Kidney epithelial cell (primary cell): ENCODE results near the gene NRG2. TPM values are rescaled to one million over a fixed set of nuclear protein-coding genes. Genes with fewer than 3 reads are reported as not detected.

ENCODE experiments used
- DNase-seq: peaks from one replicate; pipeline ENCODE4 v3.0.0-alpha.2; 2010; ENCODE audit warnings: low read depth
- H3K27me3 ChIP-seq: 2 replicates; pipeline ENCODE4 v1.6.0; 2011; ENCODE audit warnings: low read length; ENCODE audit not compliant: control insufficient read depth, insufficient read depth
- H3K36me3 ChIP-seq: 2 replicates; pipeline ENCODE4 v1.5.1; 2011; ENCODE audit warnings: low read length; ENCODE audit not compliant: control insufficient read depth, insufficient read depth
- H3K4me3 ChIP-seq: 2 replicates; pipeline ENCODE4 v1.5.1; 2011; ENCODE audit warnings: low read depth, mild to moderate bottlenecking, control low read depth, low read length
- CTCF ChIP-seq: IDR thresholded peaks from 2 replicates; pipeline ENCODE4 v1.5.1; 2011; ENCODE audit warnings: mild to moderate bottlenecking, moderate library complexity, low read length, control low read depth, inconsistent platforms; ENCODE audit not compliant: insufficient read depth, poor library complexity, severe bottlenecking
- total RNA-seq: library from RNA; depleted of rRNA; stranded (reverse); fragments of >200 nt; gene quantifications from 2 replicates; pipeline ENCODE4 v1.2.3, GENCODE V29; 2015

Gene NRG2
- total RNA-seq, 1 donor from 2014 or later: not detected

GRCh38 chr5:139954462-139954861 is 88.6 kb downstream of the NRG2 start:
- Histone ChIP-seq H3K36me3 (no peaks in the 10 kb centered on the region), H3K4me3 (no peak overlapping the region), H3K27me3 (peaks cover 14% of the 10 kb centered on the region)
- no peak for DNase-seq
- no peak for TF ChIP-seq CTCF

- Histone ChIP-seq H3K4me3 (no peak overlapping the region), H3K27me3 (peaks cover 14% of the 10 kb centered on the region), H3K36me3 (no peaks in the 10 kb centered on the region)
- DNase-seq: no peak
- TF ChIP-seq CTCF: no peak
Observed at GRCh38 chr5:139954022-139954421, 89.1 kb downstream of the NRG2 start.

GRCh38 chr5:139952574-139952973 is 90.5 kb downstream of the NRG2 start:
- Histone ChIP-seq H3K27me3 (peaks cover 14% of the 10 kb centered on the region), H3K36me3 (no peaks in the 10 kb centered on the region), H3K4me3 (no peak overlapping the region)
- TF ChIP-seq CTCF: no peak
- DNase-seq: no peak

- TF ChIP-seq CTCF: no peak
- DNase-seq: no peak
- no peak overlapping the region for H3K4me3 ChIP-seq
- no peaks in the 10 kb centered on the region for H3K36me3 ChIP-seq
- H3K27me3 ChIP-seq: peaks cover 14% of the 10 kb centered on the region
Observed at GRCh38 chr5:139951983-139952382, 91.1 kb downstream of the NRG2 start.

GRCh38 chr5:139951296-139951924 is 91.7 kb downstream of the NRG2 start:
- no peak for TF ChIP-seq CTCF
- no peak for DNase-seq
- H3K36me3 ChIP-seq: no peaks in the 10 kb centered on the region
- H3K27me3 ChIP-seq: peaks cover 14% of the 10 kb centered on the region
- no peak overlapping the region for H3K4me3 ChIP-seq

- no peak for TF ChIP-seq CTCF
- H3K27me3 ChIP-seq: peaks cover 9% of the 10 kb centered on the region
- no peak overlapping the region for H3K4me3 ChIP-seq
- no peak for DNase-seq
- H3K36me3 ChIP-seq: no peaks in the 10 kb centered on the region
Observed at GRCh38 chr5:139950436-139950835, 92.7 kb downstream of the NRG2 start.
